H1 (cell line): ENCODE results near the gene DACH2. TPM values are rescaled to one million over a fixed set of nuclear protein-coding genes. Genes with fewer than 3 reads are reported as not detected.

ENCODE experiments used
- CTCF ChIA-PET: fragments of 300-600 bp; sonication (Branson Sonifier 250); formaldehyde crosslinking; loops from one replicate; lab custom pipeline; 2021; ENCODE audit not compliant: partially characterized antibody; lab: Charles Lee
- POLR2A ChIA-PET: fragments of 300-600 bp; sonication (Branson Sonifier 250); formaldehyde crosslinking; loops from one replicate; lab custom pipeline; 2021; ENCODE audit warnings: inconsistent platforms; ENCODE audit not compliant: partially characterized antibody; lab: Charles Lee
- DNase-seq, 2 experiments: peaks; one replicate each; pipeline versions ENCODE4 v3.0.0 to v3.0.0-alpha.2; 2010 to 2022; ENCODE audit warnings: low spot score in 2 of 2, low read depth in 1 of 2, mixed read lengths in 1 of 2
- FAIRE-seq: peaks from 2 replicates; lab custom pipeline; 2011; peaks lifted over from hg19 to GRCh38; lab: Jason Lieb, UNC
- H2AFZ ChIP-seq: 2 replicates; pipeline ENCODE4 v1.8.1; 2012; ENCODE audit warnings: low read length, inconsistent platforms
- H2AK5ac ChIP-seq: 2 replicates; pipeline ENCODE4 v1.6.1; 2013; ENCODE audit warnings: low read depth, low read length
- H2BK120ac ChIP-seq: replicated peaks from 2 replicates; pipeline ENCODE3; 2013; ENCODE audit warnings: low read depth, low read length, inconsistent platforms
- H2BK12ac ChIP-seq: 2 replicates; pipeline ENCODE4 v1.6.1; 2013; ENCODE audit warnings: low read depth, low read length
- H2BK15ac ChIP-seq: 2 replicates; pipeline ENCODE4 v1.6.1; 2013; ENCODE audit warnings: low read length
- H2BK20ac ChIP-seq: 2 replicates; pipeline ENCODE4 v1.6.1; 2013; ENCODE audit warnings: low read length
- H2BK5ac ChIP-seq: 2 replicates; pipeline ENCODE4 v1.6.1; 2013; ENCODE audit warnings: low read depth, low read length
- H3K14ac ChIP-seq: 2 replicates; pipeline ENCODE4 v1.6.1; 2013; ENCODE audit warnings: inconsistent platforms; ENCODE audit not compliant: insufficient read length
- H3K18ac ChIP-seq: 2 replicates; pipeline ENCODE4 v1.6.1; 2013; ENCODE audit warnings: low read length; ENCODE audit errors: extremely low read depth
- H3K23ac ChIP-seq: 2 replicates; pipeline ENCODE4 v1.6.1; 2013; ENCODE audit warnings: inconsistent platforms; ENCODE audit not compliant: insufficient read length
- H3K23me2 ChIP-seq: 2 replicates; pipeline ENCODE4 v1.6.1; 2013; ENCODE audit warnings: low read depth, low read length
- H3K27ac ChIP-seq: 2 replicates; pipeline ENCODE4 v1.6.1; 2011; ENCODE audit warnings: low read depth, low read length, inconsistent platforms
- H3K27me3 ChIP-seq, 4 experiments: replicated peaks in 1 of 4; 1 replicate in 1 of 4; 2 replicates in 3 of 4; pipeline versions ENCODE4 v1.6.1 to v1.8.1; 2011 to 2013; ENCODE audit warnings: low read length in 3 of 4, mild to moderate bottlenecking in 3 of 4, inconsistent platforms in 2 of 4, mixed read lengths in 2 of 4, moderate library complexity in 1 of 4; ENCODE audit not compliant: control insufficient read depth in 3 of 4, insufficient read depth in 3 of 4; ENCODE audit errors: extremely low read depth in 1 of 4
- H3K36me3 ChIP-seq, 4 experiments: 2 replicates each; pipeline versions ENCODE4 v1.6.1 to v1.8.1; 2011 to 2013; ENCODE audit warnings: mild to moderate bottlenecking in 4 of 4, low read length in 3 of 4, moderate library complexity in 2 of 4, control low read depth in 1 of 4, inconsistent platforms in 1 of 4; ENCODE audit not compliant: insufficient read depth in 4 of 4, control insufficient read depth in 2 of 4
- H3K4ac ChIP-seq: replicated peaks from 2 replicates; pipeline ENCODE3; 2013; ENCODE audit warnings: low read length, low read depth, mixed read lengths, inconsistent platforms; ENCODE audit not compliant: insufficient read length
- H3K4me1 ChIP-seq, 4 experiments: replicated peaks in 1 of 4; 1 replicate in 1 of 4; 2 replicates in 3 of 4; pipeline versions ENCODE4 v1.6.1 to v1.8.1; 2011 to 2013; ENCODE audit warnings: low read length in 3 of 4, inconsistent platforms in 2 of 4, mixed read lengths in 1 of 4; ENCODE audit not compliant: insufficient read depth in 4 of 4, control insufficient read depth in 3 of 4
- H3K4me2 ChIP-seq, 2 experiments: 2 replicates each; pipeline versions ENCODE4 v1.6.1 to v1.8.1; 2011 to 2013; ENCODE audit warnings: low read depth in 2 of 2, low read length in 2 of 2, control low read depth in 1 of 2, inconsistent platforms in 1 of 2, mild to moderate bottlenecking in 1 of 2; ENCODE audit not compliant: insufficient read depth in 1 of 2
- H3K4me3 ChIP-seq, 4 experiments: fragments of 200-600, 300-600 bp in 1 of 4; sonication (generic), shearing (Covaris generic), sonication (Bioruptor Twin) in 1 of 4; 2 replicates each; pipeline versions ENCODE4 v1.5.1 to v1.8.1; 2011 to 2016; ENCODE audit warnings: low read length in 4 of 4, low read depth in 3 of 4, control low read depth in 2 of 4, inconsistent platforms in 2 of 4, mild to moderate bottlenecking in 2 of 4, mixed read lengths in 1 of 4, moderate library complexity in 1 of 4; ENCODE audit not compliant: insufficient read depth in 2 of 4; ENCODE audit errors: extremely low read depth in 1 of 4
- H3K56ac ChIP-seq: replicated peaks from 2 replicates; pipeline ENCODE3; 2013; ENCODE audit warnings: low read depth, mild to moderate bottlenecking, mixed read lengths, low read length, inconsistent platforms; ENCODE audit not compliant: insufficient read length
- H3K79me1 ChIP-seq: 2 replicates; pipeline ENCODE4 v1.6.1; 2013; ENCODE audit warnings: low read depth, low read length, control low read depth
- H3K79me2 ChIP-seq, 2 experiments: 2 replicates each; pipeline versions ENCODE4 v1.6.1 to v1.8.1; 2012 to 2013; ENCODE audit warnings: low read length in 2 of 2, mild to moderate bottlenecking in 2 of 2, inconsistent platforms in 1 of 2; ENCODE audit not compliant: insufficient read depth in 2 of 2, control insufficient read depth in 1 of 2
- H3K9ac ChIP-seq, 4 experiments: replicated peaks in 1 of 4; 1 replicate in 1 of 4; 2 replicates in 3 of 4; pipeline versions ENCODE4 v1.6.1 to v1.8.1; 2011 to 2013; ENCODE audit warnings: low read depth in 3 of 4, low read length in 3 of 4, control low read depth in 2 of 4, mild to moderate bottlenecking in 2 of 4, moderate library complexity in 2 of 4, inconsistent platforms in 1 of 4; ENCODE audit errors: extremely low read depth in 1 of 4
- H3K9me3 ChIP-seq, 2 experiments: 2 replicates each; pipeline versions ENCODE4 v1.6.1 to v1.8.1; 2012 to 2013; ENCODE audit warnings: mild to moderate bottlenecking in 2 of 2, moderate library complexity in 2 of 2, control low read depth in 1 of 2, inconsistent platforms in 1 of 2, low read depth in 1 of 2, low read length in 1 of 2, mixed read lengths in 1 of 2; ENCODE audit not compliant: insufficient read depth in 2 of 2
- H4K20me1 ChIP-seq, 2 experiments: replicated peaks in 1 of 2; 2 replicates each; pipeline versions ENCODE3 to v1.8.1; 2011 to 2013; ENCODE audit warnings: inconsistent platforms in 2 of 2, low read length in 2 of 2, mild to moderate bottlenecking in 1 of 2; ENCODE audit not compliant: insufficient read depth in 2 of 2, control insufficient read depth in 1 of 2
- H4K5ac ChIP-seq: 2 replicates; pipeline ENCODE4 v1.6.1; 2013; ENCODE audit warnings: low read length, low read depth, mixed read lengths, inconsistent platforms; ENCODE audit not compliant: insufficient read length
- H4K8ac ChIP-seq: 2 replicates; pipeline ENCODE4 v1.8.0; 2013; ENCODE audit warnings: mild to moderate bottlenecking, moderate library complexity, low read length, inconsistent platforms; ENCODE audit not compliant: insufficient read depth; ENCODE audit errors: extremely low read depth
- H4K91ac ChIP-seq: replicated peaks from 2 replicates; pipeline ENCODE3; 2013; ENCODE audit warnings: low read length, mixed read lengths, inconsistent platforms; ENCODE audit not compliant: insufficient read length
- BRCA1 ChIP-seq: IDR thresholded peaks from 2 replicates; pipeline ENCODE4 v1.6.1; 2012; ENCODE audit warnings: low read depth, low read length, improper control_type of control experiment
- CEBPB ChIP-seq: IDR thresholded peaks from 2 replicates; pipeline ENCODE4 v1.6.1; 2012; ENCODE audit warnings: low read depth, low read length
- EGR1 ChIP-seq: IDR thresholded peaks from 2 replicates; pipeline ENCODE4 v1.6.1; 2011; ENCODE audit warnings: low read depth, low read length, borderline replicate concordance
- KDM1A ChIP-seq: fragments of 200-600, 300-600 bp; sonication (generic); IDR thresholded peaks from 2 replicates; pipeline ENCODE4 v1.7.1; 2016; ENCODE audit warnings: mild to moderate bottlenecking, low read length, borderline replicate concordance
- KDM4A ChIP-seq: IDR thresholded peaks from one replicate; pipeline ENCODE4 v1.7.1; 2012; ENCODE audit warnings: low read depth, mild to moderate bottlenecking, moderate library complexity, low read length, inconsistent platforms; ENCODE audit not compliant: severe bottlenecking
- POLR2A ChIP-seq, 2 experiments: IDR thresholded peaks; 1 replicate in 1 of 2; 2 replicates in 1 of 2; pipeline ENCODE4 v1.6.1; 2011; ENCODE audit warnings: low read depth in 2 of 2, low read length in 2 of 2, mild to moderate bottlenecking in 2 of 2; ENCODE audit errors: control extremely low read depth in 1 of 2
- RBBP5 ChIP-seq: IDR thresholded peaks from 2 replicates; pipeline ENCODE4 v1.7.1; 2012; ENCODE audit warnings: low read depth, mild to moderate bottlenecking, inconsistent platforms, low read length, moderate library complexity, borderline replicate concordance
- RFX5 ChIP-seq: IDR thresholded peaks from 2 replicates; pipeline ENCODE4 v1.6.1; 2011; ENCODE audit warnings: low read depth, low read length, improper control_type of control experiment, borderline replicate concordance
- SAP30 ChIP-seq: fragments of 300-600 bp; sonication (generic); IDR thresholded peaks from 2 replicates; pipeline ENCODE4 v1.7.1; 2012; ENCODE audit warnings: low read length, moderate library complexity, mild to moderate bottlenecking, inconsistent platforms; ENCODE audit not compliant: insufficient read depth, insufficient replicate concordance
- WGBS, 2 experiments: shearing (Covaris generic) in 1 of 2; methylation state at CpG; one replicate each; pipeline versions ENCODE4 v1.1.6 to v1.1.7; 2013 to 2015; ENCODE audit warnings: low lambda C conversion rate in 2 of 2, mixed read lengths in 2 of 2, inconsistent platforms in 1 of 2, low coverage in 1 of 2, missing lambda C conversion rate in 1 of 2; ENCODE audit not compliant: insufficient replicate concordance in 2 of 2, insufficient coverage in 1 of 2, insufficient read length in 1 of 2; ENCODE audit errors: extremely low coverage in 1 of 2, missing lambda C conversion rate in 1 of 2; 5-methylcytosine and 5-hydroxymethylcytosine counted together
- polyA plus RNA-seq, 7 experiments: library from polyadenylated mRNA; depleted of rRNA in 3 of 7; stranded (reverse) in 5 of 7; unstranded in 2 of 7; fragments of >200 nt in 5 of 7; fragments of 200-250 nt in 2 of 7; gene quantifications; 1 replicate in 5 of 7; 2 replicates in 1 of 7; 4 replicates in 1 of 7; pipeline versions ENCODE4 v1.2.1 to v1.2.3, GENCODE V29; 2011 to 2013; ENCODE audit warnings: missing spikeins in 2 of 7, mixed read lengths in 2 of 7
- total RNA-seq: library from RNA; stranded (reverse); fragmentation: NEBNext Ultra II Directional; extraction: Animal tissue kit (Norgen Biotek cat#: 25700); gene quantifications from 2 replicates; pipeline ENCODE4 v1.2.1, GENCODE V29; 2021

DACH2 gene
- total and polyA plus RNA-seq, 2 of the 8 experiments (the other 6 are each of a cell fraction or from before 2014, with no cell fraction given): 1.0 to 1.8 TPM

DNA sequence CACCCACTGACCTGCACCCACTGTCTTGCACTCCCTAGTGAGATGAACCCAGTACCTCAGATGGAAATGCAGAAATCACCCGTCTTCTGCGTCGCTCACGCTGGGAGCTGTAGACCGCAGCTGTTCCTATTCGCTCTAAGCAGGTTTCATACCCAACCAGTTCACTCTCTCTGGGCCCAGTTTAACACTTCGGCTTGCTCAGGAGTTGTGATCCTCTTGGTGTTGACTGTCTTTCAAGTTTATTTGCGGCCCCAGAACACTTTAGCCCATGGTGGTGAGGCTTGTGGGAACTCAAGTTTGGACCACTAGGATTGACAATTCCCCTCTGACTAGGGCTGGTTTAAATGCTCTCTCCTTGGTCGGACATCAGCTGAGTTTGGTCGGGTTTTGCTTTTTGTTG is 147.0 kb downstream of the DACH2 start:
- Histone ChIP-seq H2BK20ac (no peak overlapping the region), H3K56ac (no peak overlapping the region), H3K18ac (no peak overlapping the region), H3K9me3 (no peaks in the 10 kb centered on the region), H2AFZ (peak overlapping the region; percentile 22; the same call in 1 of the 2 replicates), H3K27ac (no peak overlapping the region), H3K79me2 (no peaks in the 10 kb centered on the region), H3K23ac (no peak overlapping the region), H3K27me3 (no peaks in the 10 kb centered on the region), H3K4me3 (0 out of 8 replicates have a peak overlapping the region, but pooled peaks of 1 of the 4 experiments have one; percentile 18), H4K91ac (no peak overlapping the region), H4K8ac (no peak overlapping the region), H2AK5ac (no peak overlapping the region), H4K5ac (no peak overlapping the region), H3K23me2 (no peaks in the 10 kb centered on the region), H2BK5ac (no peak overlapping the region), H4K20me1 (no peaks in the 10 kb centered on the region), H3K79me1 (no peaks in the 10 kb centered on the region), H3K36me3 (no peaks in the 10 kb centered on the region), H2BK120ac (no peak overlapping the region), H3K4me2 (peak overlapping the region in 1 of 2 experiments; percentile 36; a peak in 1 of 4 replicates), H3K4ac (no peak overlapping the region), H3K4me1 (no peaks in the 10 kb centered on the region; a peak in 1 of 7 replicates), H2BK12ac (no peak overlapping the region), H3K14ac (no peak overlapping the region), H3K9ac (no peak overlapping the region), H2BK15ac (no peak overlapping the region)
- DNase-seq (no peak), FAIRE-seq (no peak)
- ChIA-PET POLR2A (interaction anchor here (0.7 kb wide), 1 partner anchor 376 kb away, joined by 3 read pairs; no protein-coding TSS in a partner anchor), CTCF (no interaction called here)
- WGBS, 2 experiments: 75% methylated on average over 10 of the region's 10 CpGs; no CpG with 5 or more reads in 1 of the 2 experiments
- TF ChIP-seq BRCA1 (no peak), KDM1A (no peak), CEBPB (no peak), RBBP5 (no peak), POLR2A (IDR thresholded peaks at IDR 0.05; ENCODE audit: control extremely low read depth in 1 of 2, low read depth in 2 of 2, low read length in 2 of 2) (no peak), SAP30 (no peak), EGR1 (no peak), KDM4A (no peak), RFX5 (no peak)
